Trophoblast cell (in vitro differentiated cells and primary cell): ENCODE results near the gene RIC8B. TPM values are rescaled to one million over a fixed set of nuclear protein-coding genes. Genes with fewer than 3 reads are reported as not detected.
"Not testable (repeated sequence)": the region's sequence is repeated elsewhere in the genome, so short reads cannot be mapped to it uniquely, and the experiment has no call there.

Experiments
- DNase-seq, 2 donors: peaks; one replicate each; pipeline ENCODE4 v3.0.0-alpha.2; 2016
- H2AFZ ChIP-seq: 2 replicates; pipeline ENCODE4 v1.6.1; 2013; ENCODE audit warnings: low read length, moderate library complexity, mild to moderate bottlenecking; ENCODE audit not compliant: insufficient read depth, poor library complexity
- H2AK5ac ChIP-seq: 2 replicates; pipeline ENCODE4 v1.6.1; 2013; ENCODE audit warnings: mild to moderate bottlenecking, low read length
- H2BK120ac ChIP-seq: 2 replicates; pipeline ENCODE4 v1.6.1; 2013; ENCODE audit warnings: low read length, mild to moderate bottlenecking, moderate library complexity; ENCODE audit not compliant: insufficient read depth, poor library complexity
- H2BK12ac ChIP-seq: 2 replicates; pipeline ENCODE4 v1.6.1; 2013; ENCODE audit warnings: mild to moderate bottlenecking, low read length, moderate library complexity
- H2BK5ac ChIP-seq: 2 replicates; pipeline ENCODE4 v1.6.1; 2013; ENCODE audit warnings: low read length, low read depth, moderate library complexity, mild to moderate bottlenecking; ENCODE audit not compliant: poor library complexity
- H3K14ac ChIP-seq: 2 replicates; pipeline ENCODE4 v1.6.1; 2013; ENCODE audit warnings: mild to moderate bottlenecking, low read length
- H3K18ac ChIP-seq: 2 replicates; pipeline ENCODE4 v1.6.1; 2013; ENCODE audit warnings: mild to moderate bottlenecking, low read length
- H3K23ac ChIP-seq: 2 replicates; pipeline ENCODE4 v1.6.1; 2013; ENCODE audit warnings: low read length
- H3K27ac ChIP-seq: 2 replicates; pipeline ENCODE4 v1.5.1; 2013; ENCODE audit warnings: low read depth, mild to moderate bottlenecking, inconsistent platforms, low read length, moderate library complexity
- H3K27me3 ChIP-seq: 2 replicates; pipeline ENCODE4 v1.6.1; 2013; ENCODE audit warnings: inconsistent platforms, mild to moderate bottlenecking, low read length, moderate library complexity; ENCODE audit not compliant: insufficient read depth
- H3K36me3 ChIP-seq, 2 experiments: 1 replicate in 1 of 2; 2 replicates in 1 of 2; pipeline ENCODE4 v1.6.1; 2013; ENCODE audit warnings: low read length in 2 of 2, mild to moderate bottlenecking in 2 of 2, moderate library complexity in 1 of 2; ENCODE audit not compliant: insufficient read depth in 2 of 2, control insufficient read depth in 1 of 2
- H3K4ac ChIP-seq: 2 replicates; pipeline ENCODE4 v1.6.1; 2013; ENCODE audit warnings: low read depth, mild to moderate bottlenecking, low read length, moderate library complexity
- H3K4me1 ChIP-seq, 2 experiments: 1 replicate in 1 of 2; 2 replicates in 1 of 2; pipeline ENCODE4 v1.6.1; 2013; ENCODE audit warnings: low read length in 2 of 2, mild to moderate bottlenecking in 2 of 2, moderate library complexity in 1 of 2; ENCODE audit not compliant: insufficient read depth in 2 of 2, control insufficient read depth in 1 of 2
- H3K4me2 ChIP-seq: 2 replicates; pipeline ENCODE4 v1.6.1; 2013; ENCODE audit warnings: inconsistent platforms, mild to moderate bottlenecking, low read length, moderate library complexity
- H3K4me3 ChIP-seq: 2 replicates; pipeline ENCODE4 v1.5.1; 2013; ENCODE audit warnings: mild to moderate bottlenecking, low read depth, low read length, inconsistent platforms
- H3K79me1 ChIP-seq: one replicate; pipeline ENCODE4 v1.6.1; 2013; ENCODE audit warnings: low read length
- H3K79me2 ChIP-seq: 2 replicates; pipeline ENCODE4 v1.6.1; 2013; ENCODE audit warnings: low read length, mild to moderate bottlenecking; ENCODE audit not compliant: control insufficient read depth, insufficient read depth, poor library complexity
- H3K9ac ChIP-seq: 2 replicates; pipeline ENCODE4 v1.6.1; 2013; ENCODE audit warnings: mild to moderate bottlenecking, low read length
- H3K9me3 ChIP-seq: 2 replicates; pipeline ENCODE4 v1.6.1; 2013; ENCODE audit warnings: low read depth, mild to moderate bottlenecking, control low read depth, inconsistent platforms, low read length; ENCODE audit not compliant: insufficient read depth
- H4K12ac ChIP-seq: 2 replicates; pipeline ENCODE4 v1.6.1; 2013; ENCODE audit warnings: low read depth, mild to moderate bottlenecking, low read length, moderate library complexity
- H4K8ac ChIP-seq: 2 replicates; pipeline ENCODE4 v1.6.1; 2013; ENCODE audit warnings: low read depth, mild to moderate bottlenecking, low read length, moderate library complexity
- H4K91ac ChIP-seq: one replicate; pipeline ENCODE4 v1.6.1; 2013; ENCODE audit warnings: low read depth, mild to moderate bottlenecking, low read length, moderate library complexity
- WGBS: extraction: QIAGEN DNeasy Blood & Tissue Kit; methylation state at CpG from one replicate; pipeline ENCODE4 v1.1.7; 2013; ENCODE audit warnings: missing lambda C conversion rate; ENCODE audit not compliant: insufficient read length, insufficient coverage; ENCODE audit errors: extremely low coverage; 5-methylcytosine and 5-hydroxymethylcytosine counted together
- polyA plus RNA-seq: library from polyadenylated mRNA; stranded (reverse); fragments of 200-250 nt; gene quantifications from 2 replicates; pipeline ENCODE4 v1.2.3, GENCODE V29; 2013

Gene RIC8B
- polyA plus RNA-seq: 4.6 and 4.7 TPM in 2 replicates

- no peak within 1 kb of the TSS for H2AK5ac ChIP-seq
- peaks cover 0 to 4% of the 10 kb centered on the region in 2 experiments for H3K4me1 ChIP-seq
- peak within 1 kb of the TSS; percentile 85 for H3K18ac ChIP-seq
- no peaks in the 10 kb centered on the region for H3K9me3 ChIP-seq
- peak within 1 kb of the TSS; percentile 96 for H4K12ac ChIP-seq
- peak; percentile 99 for DNase-seq
- H3K23ac ChIP-seq: no peak within 1 kb of the TSS
- H2AFZ ChIP-seq: peak within 1 kb of the TSS; percentile 95
- peak within 1 kb of the TSS; percentile 91 for H3K14ac ChIP-seq
- H3K4me2 ChIP-seq: peak within 1 kb of the TSS; percentile 98
- no peaks in the 10 kb centered on the region for H3K27me3 ChIP-seq
- peaks cover 0 to 3% of the 10 kb centered on the region in 2 experiments for H3K36me3 ChIP-seq
- H2BK120ac ChIP-seq: peak within 1 kb of the TSS; percentile 95
- H2BK5ac ChIP-seq: peak within 1 kb of the TSS; percentile 88
- H3K9ac ChIP-seq: peak within 1 kb of the TSS; percentile 84
- peak within 1 kb of the TSS; percentile 96 for H4K8ac ChIP-seq
- H3K4ac ChIP-seq: peak within 1 kb of the TSS; percentile 63
- no CpG with 5 or more reads among the region's 66 CpGs for WGBS
- H3K27ac ChIP-seq: peak within 1 kb of the TSS; percentile 96
- H3K79me2 ChIP-seq: peaks cover 6% of the 10 kb centered on the region
- H3K79me1 ChIP-seq: peaks cover 11% of the 10 kb centered on the region
- H4K91ac ChIP-seq: peak within 1 kb of the TSS; percentile 94
- H3K4me3 ChIP-seq: peak within 1 kb of the TSS; percentile 89
- peak within 1 kb of the TSS; percentile 59 for H2BK12ac ChIP-seq
These were observed at the start of gene RIC8B for GRCh38 chr12:106774005-106774807. TSS of gene RIC8B (plus strand) at chr12:106774682. CDS start at chr12:106774746, 64 bp downstream.

- H4K12ac ChIP-seq: no peak overlapping the region
- no peak overlapping the region for H2BK120ac ChIP-seq
- no peaks in the 10 kb centered on the region for H3K4me1 ChIP-seq
- H3K18ac ChIP-seq: no peak overlapping the region
- no peak overlapping the region for H2AK5ac ChIP-seq
- no peaks in the 10 kb centered on the region for H3K9me3 ChIP-seq
- no peak overlapping the region for H4K91ac ChIP-seq
- H4K8ac ChIP-seq: no peak overlapping the region
- no peak overlapping the region for H2BK5ac ChIP-seq
- WGBS: no CpG with 5 or more reads among the region's 6 CpGs
- H3K9ac ChIP-seq: no peak overlapping the region
- H3K79me2 ChIP-seq: no peaks in the 10 kb centered on the region
- no peak overlapping the region for H3K14ac ChIP-seq
- H3K4me2 ChIP-seq: no peak overlapping the region
- no peak overlapping the region for H3K4ac ChIP-seq
- H3K27ac ChIP-seq: no peak overlapping the region
- H3K36me3 ChIP-seq: no peaks in the 10 kb centered on the region
- H3K79me1 ChIP-seq: no peaks in the 10 kb centered on the region
- no peak overlapping the region for H3K4me3 ChIP-seq
- H3K27me3 ChIP-seq: no peaks in the 10 kb centered on the region
- no peak overlapping the region for H2BK12ac ChIP-seq
- H3K23ac ChIP-seq: no peak overlapping the region
- DNase-seq: no peak
- H2AFZ ChIP-seq: no peak overlapping the region
These were observed 49.5 kb upstream of the RIC8B start for GRCh38 chr12:106724934-106725333.

- H4K8ac ChIP-seq, H2AFZ ChIP-seq, H4K91ac ChIP-seq, H3K36me3 ChIP-seq, H3K4ac ChIP-seq, H3K9ac ChIP-seq, H3K79me1 ChIP-seq, H2BK120ac ChIP-seq, H2AK5ac ChIP-seq, H3K4me3 ChIP-seq, H3K14ac ChIP-seq, H4K12ac ChIP-seq, H2BK12ac ChIP-seq, H3K4me1 ChIP-seq, H3K27me3 ChIP-seq, H3K18ac ChIP-seq, H3K79me2 ChIP-seq, H3K27ac ChIP-seq, H2BK5ac ChIP-seq, H3K9me3 ChIP-seq, H3K4me2 ChIP-seq, H3K23ac ChIP-seq: not testable (repeated sequence)
- WGBS: no CpG with 5 or more reads among the region's 5 CpGs
- DNase-seq: peak; percentile 21 to 65
These were observed 47.8 kb upstream of the RIC8B start for GRCh38 chr12:106726603-106727202.

- no peaks in the 10 kb centered on the region for H3K4me1 ChIP-seq
- H3K4ac ChIP-seq: no peak overlapping the region
- H3K4me3 ChIP-seq: no peak overlapping the region
- no peak overlapping the region for H2BK120ac ChIP-seq
- no peak overlapping the region for H4K12ac ChIP-seq
- H2BK12ac ChIP-seq: no peak overlapping the region
- no peaks in the 10 kb centered on the region for H3K9me3 ChIP-seq
- no peak overlapping the region for H3K9ac ChIP-seq
- no peak overlapping the region for H3K27ac ChIP-seq
- H4K91ac ChIP-seq: no peak overlapping the region
- WGBS: no CpG with 5 or more reads among the region's 1 CpG
- H3K79me2 ChIP-seq: no peaks in the 10 kb centered on the region
- no peaks in the 10 kb centered on the region for H3K36me3 ChIP-seq
- H4K8ac ChIP-seq: no peak overlapping the region
- H3K4me2 ChIP-seq: no peak overlapping the region
- H3K79me1 ChIP-seq: no peaks in the 10 kb centered on the region
- no peak overlapping the region for H2AFZ ChIP-seq
- H2AK5ac ChIP-seq: no peak overlapping the region
- no peaks in the 10 kb centered on the region for H3K27me3 ChIP-seq
- H3K23ac ChIP-seq: no peak overlapping the region
- no peak overlapping the region for H3K18ac ChIP-seq
- no peak overlapping the region for H3K14ac ChIP-seq
- no peak overlapping the region for H2BK5ac ChIP-seq
- DNase-seq: no peak
These were observed 44.9 kb upstream of the RIC8B start for GRCh38 chr12:106729611-106730010.
